ENCODE measurements around the gene LTBP4. TPM values are rescaled to one million over a fixed set of nuclear protein-coding genes. Genes with fewer than 3 reads are reported as not detected.
"Not testable (repeated sequence)": the region's sequence is repeated elsewhere in the genome, so short reads cannot be mapped to it uniquely, and the experiment has no call there.

LTBP4 gene
- total RNA-seq, 1 experiment from 2014 or later, result 30.8 TPM

DNA sequence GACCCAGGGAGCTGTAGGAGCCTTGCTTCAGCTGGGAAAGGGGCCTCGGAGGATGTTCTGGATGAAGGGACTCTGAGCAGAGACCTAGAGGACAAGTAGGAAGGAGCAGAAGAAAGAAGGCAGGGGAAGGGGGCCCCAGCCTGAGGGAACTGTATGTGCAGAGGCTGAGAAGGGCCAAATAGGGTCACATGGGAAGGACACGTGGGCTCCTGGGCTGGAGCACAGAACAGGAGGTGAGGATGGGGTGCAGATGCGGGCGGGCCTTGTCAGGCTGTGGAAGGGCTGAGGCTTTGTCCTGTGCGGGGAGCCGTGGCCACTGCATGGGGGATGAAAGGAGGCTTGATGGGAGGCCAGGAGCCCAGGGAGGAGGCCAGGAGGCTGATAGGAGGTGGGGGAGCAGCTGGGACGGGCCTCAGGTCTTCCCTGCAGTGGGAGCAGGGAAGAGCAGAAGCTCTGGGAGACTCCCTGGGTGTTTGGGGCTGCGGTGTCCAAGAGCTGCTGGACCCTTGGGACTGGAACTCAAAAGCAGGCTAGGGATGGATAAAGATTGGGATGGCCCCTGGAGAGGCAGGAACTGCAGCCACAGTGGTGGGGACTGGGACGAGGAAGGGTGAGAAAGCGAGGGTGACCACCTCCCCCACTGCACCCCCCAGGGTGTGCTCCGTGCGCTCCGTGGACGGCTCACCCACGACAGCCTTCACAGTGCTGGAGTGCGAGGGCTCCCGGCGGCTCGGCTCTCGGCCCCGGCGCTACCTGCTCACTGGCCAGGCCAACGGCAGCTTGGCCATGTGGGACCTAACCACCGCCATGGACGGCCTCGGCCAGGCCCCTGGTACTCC, 11.4 kb upstream of the LTBP4 start:
- Histone ChIP-seq H3K4me3 (ENCODE audit: low read depth, low read length) (no peak overlapping the region), H3K4me1 (no peaks in the 10 kb centered on the region), H3K9me3 (no peaks in the 10 kb centered on the region), H3K36me3 (ENCODE audit: control insufficient read depth, insufficient read depth, low read length) (no peaks in the 10 kb centered on the region), H3K27me3 (replicated peaks; ENCODE audit: control insufficient read depth, insufficient read depth, low read length) (no peaks in the 10 kb centered on the region)
- Mint-ChIP-seq H3K4me3 (ENCODE audit: unreplicated experiment) (no peak overlapping the region), H3K27me3 (ENCODE audit: insufficient read depth, unreplicated experiment) (no peaks in the 10 kb centered on the region), H3K36me3 (ENCODE audit: insufficient read depth, unreplicated experiment) (peaks cover 10% of the 10 kb centered on the region), H3K9me3 (ENCODE audit: unreplicated experiment) (no peaks in the 10 kb centered on the region), H3K27ac (ENCODE audit: unreplicated experiment) (no peak overlapping the region), H3K4me1 (ENCODE audit: low read depth, unreplicated experiment) (peaks cover 7% of the 10 kb centered on the region)
- no TSS peak for BruUV-seq (replicated peaks)
- intact Hi-C loops (cut with micrococcal nuclease; ENCODE audit: unreplicated experiment), result no loop called here
- POLR2A ChIA-PET, result no interaction called here
- DNase-seq, result no peak
- CTCF ChIA-PET, result no interaction called here
- no peak for TF ChIP-seq CTCF (IDR thresholded peaks at IDR 0.05; ENCODE audit: insufficient read depth in 1 of 2, low read depth in 1 of 2, low read length in 1 of 2, severe bottlenecking in 1 of 2, unreplicated experiment in 1 of 2)

DNA sequence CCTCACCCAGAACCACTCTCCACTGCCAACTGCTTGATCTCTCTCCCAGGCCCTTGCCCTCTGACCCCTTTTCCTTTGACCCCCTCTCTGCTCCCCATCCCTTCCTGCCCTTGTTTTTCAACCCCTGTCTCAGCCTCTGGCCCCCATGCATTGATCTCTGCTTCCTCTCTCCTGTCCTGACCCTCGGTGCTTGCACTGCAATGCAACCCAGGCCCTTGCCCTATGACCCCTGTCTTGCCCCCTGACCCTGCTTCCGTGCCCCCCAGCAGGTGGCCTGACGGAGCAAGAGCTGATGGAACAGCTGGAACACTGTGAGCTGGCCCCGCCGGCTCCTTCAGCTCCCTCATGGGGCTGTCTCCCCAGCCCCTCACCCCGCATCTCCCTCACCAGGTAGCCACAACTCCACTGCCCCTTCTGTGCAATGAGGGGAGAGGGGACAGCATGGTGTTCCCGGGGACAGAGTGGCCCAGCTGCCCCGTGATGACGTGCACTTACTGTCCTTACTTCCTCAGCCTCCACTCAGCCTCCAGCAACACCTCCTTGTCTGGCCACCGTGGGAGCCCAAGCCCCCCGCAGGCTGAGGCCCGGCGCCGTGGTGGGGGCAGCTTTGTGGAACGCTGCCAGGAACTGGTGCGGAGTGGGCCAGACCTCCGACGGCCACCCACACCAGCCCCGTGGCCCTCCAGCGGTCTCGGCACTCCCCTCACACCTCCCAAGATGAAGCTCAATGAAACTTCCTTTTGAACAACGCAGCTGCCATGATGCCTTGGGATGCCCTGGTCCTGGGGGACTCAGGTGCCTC, 10.5 kb upstream of the LTBP4 start:
- no peaks in the 10 kb centered on the region for H3K4me1 ChIP-seq

GRCh38 chr19:40591724-40592123, 9.4 kb upstream of the LTBP4 start:
- H3K9me3 ChIP-seq; H3K27me3 Mint-ChIP-seq (ENCODE audit: insufficient read depth, unreplicated experiment); H3K36me3 ChIP-seq (ENCODE audit: control insufficient read depth, insufficient read depth, low read length); H3K4me1 ChIP-seq; H3K9me3 Mint-ChIP-seq (ENCODE audit: unreplicated experiment); H3K27ac Mint-ChIP-seq (ENCODE audit: unreplicated experiment); H3K4me3 ChIP-seq (ENCODE audit: low read depth, low read length); DNase-seq; H3K27me3 ChIP-seq (replicated peaks; ENCODE audit: control insufficient read depth, insufficient read depth, low read length); H3K4me1 Mint-ChIP-seq (ENCODE audit: low read depth, unreplicated experiment); intact Hi-C loops (cut with micrococcal nuclease; ENCODE audit: unreplicated experiment); CTCF ChIA-PET; H3K4me3 Mint-ChIP-seq (ENCODE audit: unreplicated experiment); BruUV-seq (replicated peaks): not testable (repeated sequence)
- POLR2A ChIA-PET, result interaction anchor here (1.2 kb wide), 1 partner anchor 12 kb away, joined by 6 read pairs; no protein-coding TSS in a partner anchor
- H3K36me3 Mint-ChIP-seq (ENCODE audit: insufficient read depth, unreplicated experiment), result peaks cover 10% of the 10 kb centered on the region

More for the DNA sequence above, 10.5 kb upstream of the LTBP4 start:
- Mint-ChIP-seq H3K4me1 (ENCODE audit: low read depth, unreplicated experiment) (peaks cover 7% of the 10 kb centered on the region), H3K36me3 (ENCODE audit: insufficient read depth, unreplicated experiment) (peaks cover 10% of the 10 kb centered on the region), H3K27ac (ENCODE audit: unreplicated experiment) (no peak overlapping the region), H3K9me3 (ENCODE audit: unreplicated experiment) (no peaks in the 10 kb centered on the region), H3K27me3 (ENCODE audit: insufficient read depth, unreplicated experiment) (no peaks in the 10 kb centered on the region), H3K4me3 (ENCODE audit: unreplicated experiment) (no peak overlapping the region)
- Histone ChIP-seq H3K27me3 (replicated peaks; ENCODE audit: control insufficient read depth, insufficient read depth, low read length) (no peaks in the 10 kb centered on the region), H3K4me3 (ENCODE audit: low read depth, low read length) (no peak overlapping the region), H3K36me3 (ENCODE audit: control insufficient read depth, insufficient read depth, low read length) (no peaks in the 10 kb centered on the region), H3K9me3 (no peaks in the 10 kb centered on the region)
- no peak for TF ChIP-seq CTCF (IDR thresholded peaks at IDR 0.05; ENCODE audit: insufficient read depth in 1 of 2, low read depth in 1 of 2, low read length in 1 of 2, severe bottlenecking in 1 of 2, unreplicated experiment in 1 of 2)
- CTCF ChIA-PET, result no interaction called here
- POLR2A ChIA-PET, result no interaction called here
- no TSS peak for BruUV-seq (replicated peaks)
- intact Hi-C loops (cut with micrococcal nuclease; ENCODE audit: unreplicated experiment), result no loop called here
- no peak for DNase-seq
